ENCODE results near the gene RAB6B.

Gene RAB6B

DNA sequence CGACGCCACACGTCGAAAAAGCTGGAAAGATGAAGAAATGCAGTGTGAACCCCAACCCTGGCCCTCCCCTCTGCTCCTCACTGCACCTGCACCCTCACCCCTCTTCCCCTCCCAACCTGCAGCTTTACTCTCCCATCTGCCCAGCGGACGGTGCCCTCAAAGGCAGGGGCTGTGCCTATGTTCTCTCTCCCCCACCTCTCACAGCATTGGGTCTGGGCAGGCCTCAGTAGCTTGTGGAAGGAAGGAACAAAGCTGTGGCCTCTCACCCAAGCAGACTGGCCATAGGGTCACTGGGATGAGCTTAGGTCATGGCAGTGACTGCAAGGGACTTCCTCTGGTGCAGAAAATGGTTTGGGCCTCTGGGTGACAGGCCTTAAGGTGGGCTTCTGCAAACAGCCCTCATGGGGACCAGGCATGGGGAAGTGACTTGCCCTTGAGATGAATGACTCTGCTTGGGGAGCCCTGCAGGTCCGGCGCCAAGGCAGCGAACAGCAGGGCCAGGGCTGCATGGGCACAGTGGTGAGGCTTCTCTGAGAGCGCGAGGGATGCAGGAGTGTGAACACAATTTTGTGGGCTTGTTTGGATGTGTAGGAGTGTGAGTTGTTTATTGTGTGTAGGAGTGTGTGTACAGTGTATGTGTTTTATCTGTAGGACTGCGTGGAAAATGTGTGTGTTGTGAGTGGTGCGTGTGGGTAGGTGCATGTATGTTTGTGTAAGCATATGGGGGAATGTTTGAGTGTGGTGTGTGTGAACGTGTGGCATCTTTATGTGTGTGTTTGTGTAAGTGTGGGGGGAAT, 60.9 kb downstream of the RAB6B start:
- no peak for DNase-seq

DNA sequence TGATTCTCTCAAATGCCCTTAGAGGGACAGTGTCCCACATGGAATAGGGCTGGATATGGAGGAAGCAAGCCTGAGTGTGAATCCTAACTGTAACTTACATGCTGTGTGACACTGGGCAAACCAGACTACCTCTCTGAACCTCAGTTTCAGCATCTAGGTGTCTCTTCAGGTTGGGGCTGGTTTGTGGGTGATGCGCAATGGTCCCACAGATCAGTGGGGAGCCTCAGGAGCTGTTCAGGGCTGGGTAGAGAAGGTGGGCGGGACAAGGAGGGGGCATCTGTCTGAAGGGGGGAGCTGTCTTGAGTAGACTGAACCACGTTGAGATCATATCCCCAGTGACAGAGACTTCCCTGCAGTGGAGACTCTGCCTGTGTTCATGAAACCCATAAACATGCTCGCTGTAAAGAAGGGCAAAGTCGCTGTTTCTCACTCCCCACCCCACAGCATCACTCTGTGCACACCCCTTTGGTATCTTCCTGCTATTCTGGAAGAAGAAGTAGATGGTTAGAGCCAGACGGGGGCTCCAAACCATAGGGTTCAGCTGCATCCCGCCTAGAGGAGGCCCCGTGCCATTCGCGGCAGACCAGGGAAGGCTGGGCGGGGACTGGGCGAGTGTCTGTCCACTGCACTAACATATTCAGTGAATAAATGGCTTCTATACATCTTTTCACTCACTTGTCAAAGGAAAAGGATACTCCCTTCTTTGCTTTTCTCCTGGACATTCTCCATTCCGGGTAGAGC, 61.6 kb downstream of the RAB6B start:
- DNase-seq, result no peak

DNA sequence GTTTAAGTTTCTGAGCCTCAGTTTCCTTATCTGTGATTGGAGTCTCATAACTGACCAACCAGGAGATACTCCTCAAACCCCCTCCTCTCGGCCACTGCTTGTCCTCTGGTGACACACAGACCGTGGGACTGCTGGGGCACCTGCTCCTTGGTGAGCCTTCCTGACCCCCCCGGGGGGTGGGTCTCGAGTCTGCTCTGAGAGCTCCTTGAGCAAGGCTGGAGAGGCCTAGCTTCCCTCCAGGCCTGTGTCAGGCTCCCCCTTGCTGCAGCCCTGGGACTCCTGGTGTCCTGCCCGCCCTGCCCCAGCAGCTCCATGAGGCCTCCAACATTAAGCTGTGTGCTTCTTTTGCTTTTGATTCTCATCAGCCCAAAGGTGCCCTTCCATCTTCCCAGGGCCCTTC, 62.4 kb downstream of the RAB6B start:
- no peak for DNase-seq

DNA sequence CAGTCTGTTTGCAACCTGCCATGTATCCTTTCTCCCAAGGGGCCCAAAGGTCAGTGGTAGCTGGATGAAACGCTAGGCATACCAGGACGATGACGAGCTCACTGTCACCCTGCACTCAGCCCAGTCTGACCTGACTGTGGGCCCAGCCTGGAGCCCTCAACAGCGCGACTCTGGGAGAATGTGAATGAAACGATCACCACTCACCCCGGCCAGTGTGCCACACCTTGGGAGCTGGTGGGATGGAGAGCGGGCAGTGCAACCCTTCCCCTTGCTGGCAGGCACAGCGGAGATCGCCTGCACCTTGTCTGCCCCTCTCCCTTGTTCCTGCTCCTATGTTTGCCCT, 62.9 kb downstream of the RAB6B start:
- DNase-seq, result no peak

DNA sequence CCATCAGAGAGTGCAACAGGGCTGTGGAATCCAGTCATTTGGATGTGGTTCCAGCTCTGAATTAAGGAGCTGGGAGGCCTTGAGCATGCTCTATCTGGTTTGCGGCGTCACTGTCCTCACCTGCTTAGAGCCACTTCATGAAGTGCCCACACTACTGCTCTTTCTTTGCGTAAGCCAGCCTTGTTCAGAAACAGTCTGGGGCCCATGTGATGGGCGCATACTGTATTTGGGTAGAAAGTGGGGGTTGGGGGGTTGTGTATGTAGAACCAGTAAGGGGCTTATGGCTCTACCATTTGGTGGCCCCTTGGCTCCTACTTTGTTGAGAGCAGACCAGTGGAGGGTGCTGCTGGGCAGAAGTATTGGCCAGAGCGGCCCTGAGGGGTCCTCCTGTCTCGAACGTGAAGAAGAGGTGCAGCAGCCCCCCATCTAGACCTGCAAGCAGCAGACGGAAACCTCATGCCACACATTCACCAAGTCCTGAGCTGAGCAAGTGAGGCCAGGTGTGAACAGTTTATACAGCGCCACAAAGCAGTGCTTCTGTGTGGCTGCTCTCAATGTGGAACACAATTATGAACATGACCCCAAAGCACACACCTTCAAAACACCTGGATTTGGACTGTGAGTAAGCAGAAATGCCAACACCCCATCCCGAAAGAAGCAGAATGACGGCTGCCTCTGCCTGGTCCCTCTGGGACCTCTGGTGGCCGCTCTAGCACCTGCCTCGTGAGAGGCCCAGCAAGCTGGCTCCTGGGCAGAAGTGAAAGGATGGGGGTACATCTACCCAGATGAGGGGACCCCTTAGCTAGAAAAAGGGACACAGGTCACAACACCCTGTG, 63.5 kb downstream of the RAB6B start:
- no peak for DNase-seq

DNA sequence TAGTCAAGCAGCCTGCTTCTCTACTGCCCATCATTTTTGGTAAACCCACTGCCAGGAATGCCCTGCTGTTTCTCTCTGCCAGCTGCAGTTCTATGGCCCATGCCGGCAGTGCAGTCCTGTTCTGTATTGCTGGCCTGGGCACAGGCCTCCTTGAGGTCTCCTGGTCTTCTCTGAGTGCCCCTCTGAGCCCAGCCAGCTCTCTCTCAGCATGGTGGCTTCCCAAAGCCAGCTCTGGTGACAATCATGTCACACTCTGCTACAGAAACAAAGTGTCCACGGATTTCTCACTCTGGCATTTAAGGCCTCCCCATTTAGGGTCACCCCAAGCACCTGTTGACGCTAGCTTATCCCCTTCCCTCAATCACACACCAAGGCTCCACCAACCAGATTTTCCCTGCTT, 65.6 kb downstream of the RAB6B start:
- no peak for DNase-seq

DNA sequence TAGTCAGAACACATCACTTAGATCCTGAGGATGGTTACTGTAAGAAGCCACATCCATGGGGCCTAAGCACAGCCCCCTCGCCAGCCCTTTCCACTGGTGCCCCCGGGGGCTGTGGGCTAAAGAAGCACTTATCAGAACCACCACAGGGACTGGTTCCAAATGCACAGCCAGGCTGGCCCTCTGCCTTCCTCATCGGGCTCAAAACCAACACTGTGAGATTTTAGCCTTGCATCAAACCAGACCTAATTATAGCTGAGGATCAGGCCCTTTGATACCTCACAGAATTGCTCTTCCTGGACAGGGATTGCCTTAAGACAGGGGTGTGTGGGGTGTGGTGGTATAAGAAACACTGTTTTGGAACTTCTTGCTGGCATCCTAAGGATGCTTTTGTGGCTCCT, 66.4 kb downstream of the RAB6B start:
- DNase-seq, result no peak

DNA sequence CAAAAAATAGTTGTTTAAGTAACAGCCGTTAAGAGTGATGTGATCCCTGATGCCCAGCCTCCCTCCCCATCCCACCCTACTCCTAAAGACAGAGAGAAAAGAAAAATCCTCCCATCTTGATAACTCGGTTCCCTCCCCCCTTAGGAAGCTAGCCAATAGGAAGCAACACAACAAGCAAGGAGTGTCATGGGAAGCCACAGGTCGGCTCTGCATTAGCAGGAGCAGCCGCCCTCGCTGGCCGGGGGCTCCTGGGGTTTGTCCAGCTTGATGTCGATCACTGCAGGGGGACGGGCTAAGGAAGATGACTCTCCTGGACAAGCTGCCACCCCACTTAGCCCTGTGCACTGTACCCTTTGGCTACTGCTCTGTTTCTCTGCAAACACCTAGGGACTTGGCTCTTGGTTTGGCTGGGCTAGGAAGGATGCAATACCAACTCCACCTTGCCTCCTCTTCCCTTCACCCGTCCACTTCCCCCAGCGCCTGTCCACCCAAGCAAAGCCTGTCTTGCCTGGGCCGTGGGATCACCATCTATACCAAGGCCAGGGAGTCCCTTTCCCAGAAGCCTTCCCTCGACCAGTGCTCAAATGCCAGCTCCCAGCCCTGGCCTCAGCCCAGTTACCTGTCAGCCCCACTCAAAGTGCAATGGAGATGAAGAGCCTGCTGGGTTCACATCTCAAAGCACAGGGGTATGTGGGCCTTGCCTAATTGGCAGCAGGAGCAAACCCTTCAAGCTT, 66.9 kb downstream of the RAB6B start:
- DNase-seq, result no peak

DNA sequence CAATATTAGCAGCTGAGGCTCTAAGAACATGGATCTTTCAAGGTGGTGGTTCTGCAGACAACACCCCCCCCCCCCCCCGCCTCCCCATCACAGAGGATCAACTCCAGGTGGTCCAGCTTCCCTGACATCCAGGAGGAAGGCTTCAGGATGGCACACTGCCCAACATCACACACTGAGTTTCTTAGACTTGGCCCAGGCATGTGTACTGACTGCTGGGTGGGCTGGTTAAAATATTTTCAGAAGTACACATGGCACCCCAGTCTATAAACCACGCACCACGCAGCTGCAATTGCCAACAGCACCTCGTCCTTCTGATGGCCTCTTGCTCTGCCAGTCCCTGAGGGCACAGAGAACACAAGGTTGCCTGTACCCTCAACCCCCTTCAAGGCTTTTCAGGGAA, 68.0 kb downstream of the RAB6B start:
- DNase-seq, result no peak

DNA sequence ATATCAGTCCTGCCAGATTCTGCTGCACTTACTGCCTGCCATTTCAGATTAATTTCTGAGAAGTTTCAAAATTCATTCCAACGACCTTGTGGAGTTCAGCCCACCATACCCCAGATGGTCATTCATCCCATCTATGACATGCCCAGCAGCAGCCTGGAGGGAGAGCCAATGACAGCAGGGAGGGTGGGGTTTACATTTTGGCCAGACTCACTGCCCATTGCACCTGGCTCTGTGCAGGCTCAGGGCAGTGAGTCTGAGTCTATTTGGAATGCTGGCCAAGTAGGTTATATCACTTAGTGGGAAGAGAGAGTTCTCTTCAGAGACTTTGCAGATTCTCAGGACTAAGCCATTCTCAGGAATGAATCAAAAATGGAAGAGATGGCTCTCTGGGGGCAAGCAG, 68.5 kb downstream of the RAB6B start:
- DNase-seq, result no peak

DNA sequence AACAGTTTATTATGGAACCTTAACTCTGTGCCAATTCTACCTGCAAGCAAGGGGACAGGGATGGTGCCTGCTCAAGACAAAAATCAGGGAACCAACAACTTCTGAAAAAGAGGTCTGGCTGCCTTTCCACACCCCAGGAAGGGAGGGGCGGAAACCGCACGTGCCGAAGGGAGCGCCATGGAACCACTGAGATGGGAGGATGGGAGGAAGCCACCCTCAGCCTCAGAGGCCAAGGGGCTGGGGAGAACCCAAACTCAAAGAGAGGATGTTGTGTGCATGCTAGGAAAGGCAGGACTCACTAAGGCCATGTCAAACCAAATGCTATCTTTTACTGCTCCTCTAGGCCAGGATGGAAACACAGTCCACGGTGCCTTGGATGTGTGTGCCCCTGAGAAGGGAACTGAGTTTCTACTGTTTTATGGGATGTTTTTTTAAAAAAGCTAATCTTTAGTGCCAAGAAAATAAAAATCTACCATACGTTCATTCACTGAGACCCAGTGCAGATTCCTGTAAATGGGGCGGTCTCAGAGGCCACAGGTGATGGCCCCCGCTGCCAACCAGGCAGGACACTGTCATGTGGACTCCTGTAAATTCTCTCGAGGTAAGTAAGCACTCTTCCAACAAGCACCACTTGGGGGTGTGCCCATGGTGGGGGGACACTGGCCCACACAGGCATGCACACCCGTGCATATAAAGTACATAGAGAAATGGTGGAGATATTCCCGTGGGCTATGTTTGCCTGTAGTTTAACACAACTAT, 69.5 kb downstream of the RAB6B start:
- DNase-seq, result no peak

DNA sequence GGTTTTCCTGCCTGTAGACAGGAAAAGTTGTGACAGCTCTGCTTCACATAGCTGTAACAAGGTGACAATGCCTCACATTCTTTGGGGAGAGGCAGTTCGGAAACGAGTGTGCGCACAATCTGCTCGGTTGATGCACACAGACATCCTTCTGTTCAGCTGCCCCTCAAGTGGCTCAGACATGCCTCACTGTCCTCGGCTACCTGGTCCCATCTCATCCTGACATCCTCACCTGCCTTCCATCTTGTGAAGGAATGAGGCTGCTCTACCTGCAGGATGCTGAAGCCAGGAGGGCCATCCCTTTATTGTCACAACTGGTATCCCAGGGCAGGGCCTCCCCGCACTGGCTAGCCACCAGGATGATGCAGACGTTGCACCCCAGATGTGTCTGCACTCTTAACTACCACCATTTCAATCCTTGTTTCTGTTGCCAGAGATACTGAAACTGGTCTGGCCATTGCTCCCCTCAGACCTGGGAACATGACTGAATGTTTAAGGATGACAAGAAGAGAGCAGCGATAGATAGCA, 70.7 kb downstream of the RAB6B start:
- no peak for DNase-seq

DNA sequence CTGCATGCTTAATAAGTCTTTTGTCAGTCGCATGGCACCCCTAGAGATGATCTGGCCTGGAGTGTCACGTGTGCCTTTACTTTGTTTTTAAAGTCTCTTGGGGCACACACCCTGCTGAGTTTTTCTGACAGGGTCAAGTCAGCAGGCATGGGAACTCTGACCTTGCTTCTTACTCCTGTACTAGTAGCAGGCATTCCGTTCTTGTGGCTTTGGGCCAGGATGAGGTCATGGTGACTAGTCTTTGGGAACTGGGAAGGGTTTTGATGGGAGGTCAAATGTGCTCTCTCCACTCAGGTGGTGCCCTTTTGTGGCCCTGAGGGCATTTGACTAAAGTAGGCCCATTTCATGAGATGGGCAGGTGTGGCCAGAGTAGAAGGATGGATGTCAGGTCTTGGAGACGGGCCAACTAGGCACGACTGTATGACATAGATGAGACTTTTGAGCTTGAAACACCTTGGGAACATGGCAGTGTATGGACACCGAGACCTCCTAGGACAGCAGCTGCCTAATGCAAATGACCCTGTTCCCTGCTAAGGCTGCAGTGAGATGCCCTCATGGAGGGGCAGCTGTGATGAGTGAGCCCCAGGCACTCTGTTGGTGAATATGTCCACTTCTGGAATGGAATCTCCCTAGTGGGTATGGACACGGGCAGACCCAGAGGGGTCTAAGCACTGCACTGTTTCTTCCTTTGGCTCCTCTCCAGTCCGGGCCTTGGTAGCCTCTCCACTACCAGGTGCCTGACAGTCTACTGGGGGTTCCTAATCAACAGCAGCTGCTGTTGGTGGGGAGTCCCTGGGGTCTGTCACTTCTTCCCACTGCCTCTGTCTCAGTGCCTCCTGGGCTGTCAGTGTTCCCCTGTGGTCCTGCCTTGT, 73.7 kb downstream of the RAB6B start:
- no peak for DNase-seq

DNA sequence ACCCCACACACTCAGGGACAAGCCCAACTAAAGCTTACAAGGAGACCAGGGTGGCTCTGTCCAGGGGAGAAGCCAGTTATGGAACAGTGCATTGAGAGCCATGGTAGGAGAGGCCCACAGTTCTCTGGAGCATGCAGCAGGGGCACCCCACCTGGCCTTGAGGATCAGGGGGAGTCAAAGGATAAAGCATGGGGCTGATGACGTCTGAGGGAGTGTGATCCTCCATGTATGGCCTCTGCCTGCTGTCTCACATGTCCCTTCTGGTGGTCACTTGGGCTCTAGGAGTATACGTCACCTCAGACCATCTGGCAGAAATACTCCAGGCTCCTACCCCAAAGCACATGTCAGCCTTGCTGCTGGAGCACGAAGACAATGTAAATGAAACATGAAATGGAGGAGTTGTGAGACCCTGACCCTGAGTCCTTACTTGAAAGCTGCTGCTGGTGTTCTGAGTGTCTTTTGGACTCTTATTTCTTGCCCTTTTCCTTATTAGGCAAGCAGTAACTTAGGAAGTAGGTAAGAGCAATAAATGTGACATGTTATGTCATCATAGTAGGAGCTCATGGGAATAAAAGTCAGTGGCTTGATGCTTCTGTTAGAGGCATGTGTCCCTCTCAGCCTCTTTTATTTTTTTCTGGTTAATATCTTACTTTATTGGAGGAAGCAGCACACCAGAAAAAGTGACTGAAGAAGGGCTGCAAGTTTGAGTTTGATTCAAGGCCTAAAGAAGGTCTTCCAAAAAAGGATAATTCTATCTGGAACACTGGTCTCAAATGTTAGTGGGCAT, 74.6 kb downstream of the RAB6B start:
- no peak for DNase-seq

DNA sequence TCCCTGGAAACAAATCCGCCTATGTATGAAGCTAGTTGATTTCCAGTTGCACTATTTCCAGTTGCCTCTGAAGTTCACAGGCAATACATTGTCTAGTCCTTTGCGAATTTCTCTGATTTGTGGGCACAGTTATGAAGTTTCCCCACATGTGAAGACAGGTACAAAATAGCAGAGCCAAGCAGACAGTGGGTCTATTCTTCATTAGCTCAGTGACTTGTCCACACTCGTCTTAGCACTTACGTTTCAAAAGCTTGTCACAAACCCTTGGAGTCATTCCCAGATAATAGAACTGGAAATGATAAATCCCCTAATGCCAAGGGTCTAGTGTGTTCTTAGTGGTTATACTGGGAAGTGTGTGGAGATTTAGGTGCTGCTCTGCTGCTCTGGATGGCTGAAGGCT, 75.6 kb downstream of the RAB6B start:
- DNase-seq, result no peak

DNA sequence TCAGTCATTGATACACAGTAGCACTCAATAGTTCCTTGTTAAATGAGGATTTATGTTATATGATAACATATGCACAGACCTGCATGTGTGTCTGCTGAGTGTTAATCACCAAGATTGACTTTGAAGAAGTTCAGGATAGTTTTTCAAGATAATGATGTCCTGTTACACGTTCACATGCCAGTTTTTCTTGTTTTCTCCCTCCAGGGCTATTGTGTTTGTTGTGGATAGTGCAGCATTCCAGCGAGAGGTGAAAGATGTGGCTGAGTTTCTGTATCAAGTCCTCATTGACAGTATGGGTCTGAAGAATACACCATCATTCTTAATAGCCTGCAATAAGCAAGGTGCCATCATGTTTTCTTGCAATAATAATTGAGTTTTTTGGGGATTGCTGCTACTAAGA, 80.3 kb downstream of the RAB6B start:
- no peak for DNase-seq

DNA sequence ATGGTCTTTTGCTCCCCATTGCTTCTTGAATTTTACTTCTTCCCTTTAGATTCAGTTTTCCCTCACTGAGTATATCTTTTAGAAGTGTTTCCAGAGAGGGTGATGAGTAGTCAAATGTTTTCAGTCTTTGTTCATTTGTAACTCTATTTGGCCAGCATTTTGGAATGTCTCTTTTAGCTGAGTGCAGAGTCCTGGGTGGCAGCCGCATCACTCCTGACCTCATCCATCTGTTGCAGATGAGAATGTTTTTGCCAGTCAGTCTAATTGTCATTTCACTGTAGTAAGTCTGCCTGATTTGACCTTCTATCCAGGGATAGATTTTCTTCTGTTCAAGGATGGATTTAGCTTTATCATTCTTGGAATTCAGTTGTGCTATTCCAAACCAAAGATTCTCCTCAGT, 82.8 kb downstream of the RAB6B start:
- no peak for DNase-seq

DNA sequence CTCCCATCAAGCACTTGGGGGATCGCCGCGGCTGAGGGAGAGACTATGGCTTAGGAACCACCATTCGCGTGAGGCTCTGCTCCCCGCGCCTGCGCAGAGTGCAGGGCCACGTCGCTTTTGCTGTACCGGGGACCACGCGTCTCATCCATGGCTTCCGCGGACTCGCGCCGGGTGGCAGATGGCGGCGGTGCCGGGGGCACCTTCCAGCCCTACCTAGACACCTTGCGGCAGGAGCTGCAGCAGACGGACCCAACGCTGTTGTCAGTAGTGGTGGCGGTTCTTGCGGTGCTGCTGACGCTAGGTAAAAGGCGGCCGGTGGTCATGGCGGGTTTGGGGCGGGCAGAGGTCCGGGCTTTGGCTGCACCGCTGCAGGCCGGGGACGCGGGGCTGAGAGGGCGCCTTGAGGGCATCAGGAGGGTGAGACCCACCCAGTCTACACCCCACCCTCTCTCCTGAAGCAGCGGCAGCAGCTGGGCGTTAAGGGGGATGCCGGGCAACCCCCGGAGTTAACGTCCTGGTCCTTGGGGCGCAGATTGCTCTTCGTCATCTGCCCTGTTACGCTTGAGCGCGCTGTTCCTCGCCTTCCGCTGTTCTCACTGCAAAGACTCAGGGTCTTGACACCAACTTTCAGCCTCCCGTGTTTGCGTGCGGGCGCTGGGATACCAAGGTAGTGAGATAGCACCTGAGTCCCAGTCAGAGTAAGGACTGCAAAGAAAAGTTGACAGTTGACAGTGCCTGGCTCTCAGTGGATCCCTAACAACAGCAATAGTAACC, 89.8 kb downstream of the RAB6B start, which contains the start of gene SRPRB:
Gene SRPRB, plus strand, starts transcription at position 114 of the 774 bp plus-strand sequence. Its CDS starts 34 bp downstream, at position 148.
- DNase-seq, result peak; percentile 90 to 95

DNA sequence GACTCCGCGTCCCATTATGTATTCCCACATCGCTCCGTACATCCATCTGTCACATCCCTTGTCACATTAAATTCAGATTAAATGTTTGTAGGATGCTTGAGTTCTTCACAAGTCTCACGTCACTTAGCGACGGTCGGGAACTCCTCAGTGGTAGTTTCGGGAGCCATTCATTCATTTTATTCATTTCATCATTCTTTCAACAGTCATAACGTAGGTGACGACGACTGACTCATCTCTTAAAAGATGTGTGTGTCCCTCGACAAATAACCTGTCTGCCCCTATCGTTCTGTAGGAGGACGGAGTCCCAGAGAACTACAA, 90.3 kb downstream of the RAB6B start:
- no peak for DNase-seq
